NCI-H2171 (cell line): ENCODE measurements around the gene SRRD.

Experiments used
- DNase-seq: peaks from one replicate; lab custom pipeline; 2025; lab: John Stamatoyannopoulos, UW

SRRD gene

DNA sequence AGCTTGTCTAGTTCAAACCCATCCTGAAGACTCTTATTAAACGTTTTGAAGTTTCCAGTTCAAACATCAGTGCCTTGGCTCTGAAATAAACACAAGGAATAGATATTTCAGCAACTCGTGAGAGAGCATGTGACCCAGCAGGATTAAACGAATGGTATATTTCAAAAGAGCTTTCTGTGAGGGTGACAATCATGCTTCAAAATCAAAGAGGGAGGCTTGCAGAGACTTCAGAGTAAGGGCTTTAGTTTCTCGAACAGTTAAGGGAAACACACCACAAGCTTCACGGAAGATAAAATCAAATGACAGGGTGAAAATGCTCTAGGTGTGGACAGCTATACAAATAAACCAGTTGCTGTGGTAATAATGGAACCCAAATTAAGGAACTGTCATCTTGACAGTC lies 1.5 kb upstream of the SRRD start:
- DNase-seq = no peak

DNA sequence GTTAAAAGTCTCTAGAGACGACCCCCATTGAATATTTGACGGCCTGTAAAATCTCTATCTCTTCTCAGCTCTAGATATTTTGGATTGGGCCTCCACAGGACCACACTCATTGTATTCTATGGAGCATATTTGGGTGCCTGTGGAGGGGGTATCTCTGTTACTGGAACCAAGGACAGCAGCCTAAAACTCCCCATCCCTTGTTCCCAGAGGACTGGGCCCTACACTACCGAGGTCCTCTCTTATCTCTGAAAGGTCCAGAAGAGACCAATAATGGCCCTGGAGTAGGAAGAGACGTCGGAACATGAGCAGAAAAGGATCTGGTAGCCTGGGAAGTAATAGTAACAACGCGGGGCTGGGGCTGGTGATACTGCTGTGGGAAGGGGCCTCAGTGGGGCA lies 636 bp upstream of the SRRD start:
- no peak for DNase-seq

DNA sequence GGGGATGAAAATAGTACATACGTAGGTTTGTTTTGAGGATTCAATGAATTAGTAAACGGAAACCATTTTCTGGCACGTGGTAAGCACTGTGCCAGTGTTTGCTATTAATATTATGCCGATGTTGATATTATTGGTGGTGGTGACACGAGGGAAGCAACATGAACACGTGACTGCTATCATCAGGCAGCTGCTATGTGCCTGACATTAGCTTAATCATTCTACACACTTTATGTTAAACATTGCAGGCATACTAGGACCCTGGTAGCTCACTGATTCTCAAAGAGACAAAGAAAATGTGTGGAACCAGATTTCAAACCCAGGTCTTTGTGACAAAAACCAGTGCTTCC lies 656 bp downstream of the SRRD start:
- no peak for DNase-seq

DNA sequence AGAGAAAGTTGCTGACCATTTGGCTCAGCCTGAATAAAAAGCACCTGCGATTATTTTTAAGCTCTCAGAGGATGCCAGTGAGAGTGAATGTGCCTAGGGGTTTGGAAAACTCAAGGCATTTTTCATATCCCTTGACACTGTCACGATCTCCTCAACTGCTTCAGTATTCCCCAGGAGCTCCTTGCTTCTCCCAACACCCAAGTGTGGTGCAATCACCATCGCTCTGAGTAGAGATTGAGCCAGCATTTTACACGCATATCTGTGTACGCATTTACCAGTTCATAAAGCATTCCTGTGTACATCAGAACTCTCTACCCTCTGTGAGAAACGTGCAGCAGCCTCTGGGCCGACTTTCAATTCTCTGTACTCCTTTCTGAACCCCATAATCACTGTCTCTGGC lies 1.3 kb downstream of the SRRD start:
- no peak for DNase-seq

DNA sequence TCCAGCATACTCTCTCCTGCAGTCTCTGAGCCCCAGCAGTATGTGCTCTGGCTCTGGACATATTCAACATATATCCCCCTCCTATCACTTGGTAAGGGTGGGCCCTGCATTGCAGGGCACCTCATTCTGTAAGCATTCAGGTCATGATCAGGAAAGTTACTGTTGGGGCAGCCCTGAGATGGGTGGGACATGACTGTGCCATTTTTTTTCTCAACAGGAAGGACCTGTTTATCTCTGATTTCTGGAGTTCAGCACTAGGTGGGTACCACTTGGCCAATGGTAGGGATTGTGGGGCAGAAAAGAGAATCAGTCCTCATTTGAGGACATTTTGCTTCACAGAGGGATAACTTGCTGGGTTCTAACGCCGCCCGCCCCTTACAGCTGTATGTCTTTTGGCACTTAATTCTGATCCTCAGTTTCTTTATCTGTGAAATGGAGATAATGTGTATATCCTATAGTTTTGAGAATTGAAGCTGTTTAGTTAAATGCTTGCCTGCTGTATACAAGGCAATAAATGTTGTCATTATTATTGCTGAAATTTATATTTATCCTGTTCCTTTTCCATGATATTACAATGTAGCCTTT lies 2.2 kb downstream of the SRRD start:
- DNase-seq = no peak

DNA sequence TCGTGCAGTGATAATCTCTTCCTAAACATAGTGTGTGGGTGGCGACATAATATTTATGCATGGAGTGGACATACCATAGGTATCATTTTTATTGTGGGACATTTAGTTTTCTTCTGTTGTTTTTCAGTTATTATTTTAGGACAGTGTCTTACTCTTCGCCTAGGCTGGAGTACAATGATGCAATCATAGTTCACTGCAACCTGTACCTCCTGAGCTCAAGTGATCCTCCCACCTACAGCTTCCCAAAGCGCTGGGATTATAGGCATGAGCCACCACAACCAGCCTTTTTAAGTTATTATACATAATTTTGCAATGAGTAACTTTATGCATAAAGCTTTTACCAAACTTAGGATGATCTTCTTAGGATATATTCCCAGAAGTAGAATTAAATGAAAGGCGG lies 2.7 kb downstream of the SRRD start:
- no peak for DNase-seq

DNA sequence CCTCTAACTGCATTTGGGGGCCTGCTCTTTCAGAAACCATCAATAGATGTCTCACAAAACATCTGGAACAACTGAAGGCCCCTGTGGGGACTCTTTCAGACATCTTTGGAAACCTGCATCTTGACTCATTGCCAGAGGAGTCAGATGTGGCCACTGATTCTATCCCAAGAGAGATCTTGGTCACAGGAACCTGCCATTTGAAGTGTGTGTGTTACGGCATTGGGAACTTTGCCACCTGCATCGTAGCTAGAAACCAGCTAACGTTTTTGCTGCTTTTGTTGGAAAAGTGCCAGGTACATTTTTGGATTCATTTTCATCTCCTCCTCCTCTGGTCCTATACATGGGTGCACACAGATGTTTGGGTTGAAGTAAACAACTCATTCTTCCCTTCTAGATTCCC lies 4.3 kb downstream of the SRRD start:
- DNase-seq = no peak

DNA sequence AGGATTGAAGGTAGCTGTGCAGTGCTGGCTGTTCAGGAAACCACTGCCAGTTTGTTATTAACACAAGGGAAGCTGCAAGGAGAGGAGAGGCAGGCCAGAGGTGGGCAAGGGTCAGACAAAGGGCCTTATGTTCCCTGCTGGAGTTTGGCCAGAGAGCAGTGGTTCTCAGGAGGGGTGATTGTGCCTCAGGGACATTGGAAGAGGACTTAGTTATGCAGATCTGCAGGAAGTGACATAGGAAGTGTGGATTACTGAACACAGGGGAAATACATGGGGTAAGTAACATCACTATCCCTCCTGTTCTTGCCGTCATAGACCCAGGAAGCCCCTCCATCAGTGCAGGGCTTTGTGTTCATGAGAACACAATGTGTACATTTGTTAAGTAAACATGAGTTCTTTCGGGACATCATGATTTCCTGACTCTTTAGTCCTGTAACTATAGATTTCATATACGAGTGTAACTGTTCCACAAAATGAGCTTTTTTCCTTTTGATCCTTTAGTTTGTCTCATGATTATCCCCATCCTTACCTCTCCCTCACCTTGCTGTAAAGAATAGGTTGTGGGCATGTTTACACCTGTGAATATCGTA lies 5.9 kb downstream of the SRRD start:
- no peak for DNase-seq

DNA sequence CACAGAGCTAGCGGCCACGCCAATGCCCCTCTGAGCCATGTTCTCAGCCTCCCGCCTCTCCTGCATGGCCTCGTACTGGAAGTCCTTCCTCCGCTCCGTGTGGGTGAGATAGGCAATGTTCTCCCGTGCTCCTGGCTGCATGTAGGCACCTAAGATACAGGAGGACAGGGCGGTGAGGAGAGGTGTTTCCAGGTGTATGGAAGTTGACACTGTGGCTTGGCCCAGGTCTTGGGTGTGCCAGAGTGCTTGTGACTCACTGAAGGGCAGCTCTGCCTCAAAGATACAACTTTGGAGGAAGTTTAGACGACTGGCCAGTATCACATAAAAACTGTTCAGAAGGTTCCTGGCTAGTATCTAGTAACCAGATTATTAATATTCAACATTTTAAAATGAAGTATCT lies 8.5 kb downstream of the SRRD start:
- no peak for DNase-seq

DNA sequence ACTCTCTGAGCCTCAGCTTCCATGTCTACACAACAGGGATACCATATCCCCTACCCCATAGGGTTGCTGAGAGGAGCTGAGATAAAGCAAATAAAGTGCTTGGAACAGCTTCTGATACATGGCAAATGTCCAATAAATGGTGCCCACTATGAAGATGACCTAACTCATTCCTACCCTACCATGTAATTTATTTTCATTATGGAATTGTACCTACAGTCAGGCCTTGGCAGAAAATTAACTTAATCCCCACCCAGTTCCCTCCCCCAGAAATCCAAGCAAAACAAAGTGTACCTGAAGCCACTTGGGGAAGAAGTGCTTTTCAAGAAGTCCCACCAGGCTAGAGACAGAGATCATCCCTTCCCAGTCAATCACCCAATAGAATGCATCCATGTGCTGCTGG lies 10.8 kb downstream of the SRRD start:
- DNase-seq = no peak

DNA sequence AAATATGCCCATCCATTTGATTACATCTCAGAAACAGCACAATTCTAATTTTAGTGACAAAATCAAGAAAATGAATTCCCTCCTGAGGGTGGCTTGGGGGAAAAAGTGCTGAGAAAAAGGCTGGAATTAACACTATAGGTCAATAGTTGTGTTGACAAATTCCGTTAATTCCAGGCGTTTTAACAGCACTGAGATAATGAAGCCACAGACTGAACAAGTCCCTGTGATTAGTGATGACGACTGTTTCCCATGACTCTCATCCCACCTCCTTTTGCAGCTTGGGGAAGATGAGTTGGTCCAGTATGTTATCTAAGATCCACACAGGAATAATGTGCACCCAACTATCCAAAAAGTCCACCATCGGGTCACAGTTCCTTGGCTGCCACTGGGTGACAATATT lies 12.8 kb downstream of the SRRD start:
- no peak for DNase-seq

DNA sequence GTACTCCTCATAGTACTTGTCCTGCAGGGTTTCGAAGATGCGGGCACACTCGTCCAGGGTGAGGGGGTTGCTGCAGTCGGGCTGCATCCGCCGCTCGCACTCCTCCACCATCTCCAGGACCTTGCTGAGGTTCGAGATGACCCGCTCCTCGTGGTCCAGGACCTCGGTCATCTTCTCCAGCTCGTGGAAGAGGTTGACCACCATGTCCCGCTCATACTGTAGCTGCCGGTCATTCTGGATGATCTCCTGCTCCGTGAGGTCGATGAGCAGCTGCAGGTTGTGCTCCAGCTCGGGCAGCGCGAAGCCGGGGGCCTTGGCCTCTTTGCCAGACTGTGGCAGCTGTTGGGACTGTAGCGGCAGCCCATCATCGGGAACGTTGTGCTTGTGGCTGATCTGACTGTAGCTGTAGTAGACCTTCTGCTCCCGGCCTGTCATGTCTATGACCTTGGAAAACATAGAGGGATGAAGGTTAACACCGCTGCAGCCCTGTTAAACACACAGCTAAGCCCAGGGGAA lies 15.6 kb downstream of the SRRD start:
- no peak for DNase-seq

DNA sequence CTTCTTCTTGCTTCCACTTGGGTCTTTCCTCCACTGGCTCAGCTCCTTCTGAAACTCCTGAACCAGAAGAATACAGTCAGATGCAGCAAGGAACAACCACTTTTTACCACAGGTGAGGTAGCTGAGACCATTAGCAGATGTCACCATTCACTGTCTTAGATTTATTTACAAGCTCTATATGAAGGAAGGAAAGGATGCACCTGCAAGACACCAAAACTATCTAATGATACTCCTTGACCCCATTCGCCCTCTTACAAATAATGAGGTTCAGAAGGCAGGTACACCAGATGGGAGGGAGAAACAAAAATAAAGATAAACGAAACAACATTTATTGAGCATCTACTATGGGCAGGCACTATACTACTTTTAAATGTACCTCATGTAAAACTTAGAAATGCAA lies 18.3 kb downstream of the SRRD start:
- DNase-seq = no peak

DNA sequence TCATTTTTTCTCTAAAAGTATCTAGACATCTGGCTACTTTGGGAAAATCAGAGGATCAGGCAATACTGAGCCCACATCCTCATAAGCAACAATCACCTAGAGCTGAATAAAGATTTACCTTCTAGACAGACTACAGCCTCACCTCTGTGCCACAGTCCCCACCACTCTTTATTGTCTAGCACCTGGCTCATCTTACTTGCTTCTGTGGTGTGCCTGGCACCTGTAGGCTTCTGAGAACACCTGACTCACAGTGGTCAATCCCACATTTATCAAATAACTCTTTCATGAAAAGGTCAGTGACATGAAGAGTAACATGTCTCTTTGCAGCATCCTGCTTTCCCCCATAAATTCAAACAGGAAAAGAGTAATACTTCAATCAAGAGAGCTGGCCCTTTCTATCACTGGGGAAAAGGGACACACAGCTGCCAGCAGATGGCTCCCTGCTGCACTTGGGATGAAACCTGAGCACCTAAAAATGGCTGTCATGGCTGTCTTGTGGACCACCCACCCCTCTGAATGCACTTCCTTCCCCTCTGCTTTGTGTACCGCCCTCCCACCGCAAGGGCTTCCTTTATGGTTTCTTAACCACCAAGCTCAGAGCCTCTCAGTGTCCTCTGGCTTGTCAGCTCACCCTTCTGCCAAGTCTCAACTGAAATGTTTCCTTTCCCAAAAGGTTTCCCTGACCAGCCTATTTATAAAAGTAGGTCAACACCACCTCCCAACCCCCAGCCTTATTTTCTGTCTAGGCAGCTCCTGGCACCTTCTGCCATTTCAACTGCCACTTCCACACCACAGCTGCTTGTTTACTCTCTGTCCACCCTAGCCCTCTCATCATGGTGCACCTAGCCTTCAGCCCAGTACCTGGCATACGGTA lies 19.2 kb downstream of the SRRD start:
- DNase-seq = no peak

DNA sequence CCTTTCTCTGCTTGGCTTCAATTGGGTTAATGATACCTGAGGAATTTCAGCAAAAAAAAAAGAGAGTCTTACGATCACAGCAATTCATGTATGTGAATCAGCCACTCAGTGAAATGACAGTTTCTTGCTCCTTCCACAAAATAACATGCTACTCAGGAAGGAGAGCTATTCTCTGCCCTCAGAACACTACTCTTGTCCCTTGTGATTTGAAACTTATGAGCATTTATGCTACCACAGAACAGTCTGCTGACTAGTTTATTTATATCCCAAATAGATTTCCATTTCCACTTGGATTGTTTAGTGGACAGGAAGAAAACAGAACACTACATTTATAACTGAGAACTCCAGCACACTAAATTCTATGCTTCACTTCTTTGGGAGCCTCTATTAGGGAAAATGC lies 20.1 kb downstream of the SRRD start:
- no peak for DNase-seq

DNA sequence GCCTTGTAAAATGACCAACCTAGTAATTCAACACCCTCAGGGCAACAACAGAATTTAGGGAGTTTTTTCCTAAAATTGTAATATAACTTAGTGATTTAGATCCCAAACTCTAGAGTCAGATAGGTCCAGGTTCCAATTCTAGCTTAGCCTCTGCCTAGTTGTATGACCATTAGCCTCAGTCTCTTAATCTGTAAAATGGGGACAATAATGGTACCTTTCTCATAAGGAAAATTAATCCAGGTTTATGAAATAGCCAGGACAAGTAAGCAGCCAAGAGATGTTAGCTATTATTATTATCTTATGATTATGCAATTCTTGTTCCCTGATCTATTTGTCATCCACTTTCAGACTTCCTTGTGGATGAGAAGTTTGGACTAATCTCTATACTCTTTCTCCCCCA lies 24.5 kb downstream of the SRRD start:
- DNase-seq = no peak

DNA sequence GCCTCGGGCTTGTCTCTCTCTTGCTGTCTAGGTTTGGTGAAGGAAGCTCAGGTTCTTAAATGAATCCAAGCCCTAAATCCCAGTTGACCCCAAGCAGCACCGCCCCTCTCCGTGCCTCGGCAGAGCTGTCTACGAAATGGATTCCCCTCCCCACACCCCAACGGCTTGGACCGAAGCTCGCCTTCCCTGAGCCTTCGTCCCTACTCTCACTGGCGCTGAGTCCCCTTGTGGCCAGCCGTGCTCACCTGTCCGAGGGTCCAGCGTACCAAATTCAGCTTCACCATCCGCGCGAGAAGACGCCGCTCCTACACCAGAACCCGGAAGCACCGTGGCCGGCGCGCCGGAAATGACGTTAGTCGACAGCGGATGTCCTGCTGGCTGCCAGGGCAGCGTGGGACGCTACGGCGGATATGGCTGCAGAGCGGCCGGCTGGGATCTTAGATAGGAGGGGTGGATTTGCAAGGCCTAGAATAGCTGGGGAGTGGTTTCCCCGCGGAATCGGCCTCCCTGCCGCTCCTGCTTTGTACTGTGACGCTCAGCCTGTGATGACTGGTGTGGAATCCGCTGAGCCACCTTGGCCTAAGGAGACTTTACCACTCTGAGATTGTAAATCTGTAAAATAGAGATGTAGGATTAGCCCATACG lies 28.6 kb downstream of the SRRD start, which contains the start of gene TFIP11:
TFIP11 (minus strand) TSS at position 325 of the 645 bp plus-strand sequence. CDS start 2,201 bp downstream, outside the sequence.
- peak; percentile 80 for DNase-seq

DNA sequence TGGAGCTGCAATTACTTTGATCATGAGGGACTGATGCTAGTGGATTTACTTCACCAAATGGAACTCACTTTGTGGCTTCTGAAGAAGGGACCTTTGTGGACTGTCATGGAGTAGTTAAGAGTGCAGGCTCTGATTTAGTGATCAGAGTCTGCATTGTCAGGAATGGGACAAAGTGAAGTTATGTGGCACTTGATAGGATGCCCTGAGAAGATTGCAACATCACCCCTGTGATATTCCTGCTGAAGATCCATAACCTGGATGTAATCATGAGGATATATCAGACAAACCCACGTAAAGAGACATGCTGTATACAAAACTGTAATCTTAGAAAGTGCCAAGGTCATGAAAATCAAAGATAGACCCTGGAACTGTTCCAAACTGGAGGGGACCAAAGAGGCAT lies 30.2 kb downstream of the SRRD start:
- DNase-seq = no peak

DNA sequence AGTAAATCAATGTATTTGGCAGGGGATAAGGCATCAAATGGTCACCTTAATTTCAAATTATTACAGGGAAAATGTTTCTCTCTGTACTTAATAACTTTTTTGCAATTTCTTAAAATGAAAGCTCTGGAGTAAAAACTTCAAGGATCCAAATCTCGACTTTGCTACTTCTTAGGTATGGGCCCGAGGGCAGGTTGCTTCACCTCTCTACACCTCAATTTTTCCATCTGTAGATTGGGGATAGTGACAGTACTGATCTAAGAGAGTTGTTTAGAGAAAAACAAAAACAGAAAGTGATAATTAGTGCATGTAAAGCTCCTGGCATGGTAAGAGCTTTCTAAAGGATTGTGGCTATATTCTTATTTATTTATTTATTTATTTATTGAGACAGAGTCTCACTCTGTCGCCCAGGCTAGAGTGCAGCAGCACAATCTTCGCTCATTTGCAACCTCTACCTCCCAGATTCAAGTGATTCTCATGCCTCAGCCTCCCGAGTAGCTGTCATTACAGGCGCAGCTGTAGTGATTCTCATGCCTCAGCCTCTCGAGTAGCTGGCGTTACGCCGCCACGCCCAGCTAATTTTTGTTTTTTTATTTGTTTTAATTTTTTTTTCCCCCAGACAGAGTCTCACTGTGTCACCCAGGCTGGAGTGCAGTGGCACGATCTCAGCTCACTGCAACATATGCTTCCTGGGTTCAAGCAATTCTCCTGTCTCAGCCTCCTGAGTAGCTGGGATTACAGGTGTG lies 30.9 kb downstream of the SRRD start:
- no peak for DNase-seq

DNA sequence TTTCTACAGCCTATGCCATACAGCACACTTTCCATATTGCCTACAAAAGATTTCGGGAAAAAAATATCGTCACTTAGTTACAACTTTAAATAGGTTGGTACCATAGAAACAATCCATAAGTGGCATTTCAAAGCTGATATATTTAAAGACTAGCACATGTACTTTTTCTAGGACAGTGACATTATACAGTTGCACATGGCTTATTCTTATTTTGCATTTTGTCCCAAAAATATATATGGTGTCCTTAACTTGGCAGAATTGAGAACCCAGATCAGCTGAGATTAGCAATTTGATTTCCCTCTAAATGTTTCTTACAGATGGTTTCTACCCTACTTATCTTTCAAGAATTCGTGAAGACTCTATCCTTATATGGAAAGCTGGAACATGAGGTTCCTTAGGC lies 32.3 kb downstream of the SRRD start:
- no peak for DNase-seq

DNA sequence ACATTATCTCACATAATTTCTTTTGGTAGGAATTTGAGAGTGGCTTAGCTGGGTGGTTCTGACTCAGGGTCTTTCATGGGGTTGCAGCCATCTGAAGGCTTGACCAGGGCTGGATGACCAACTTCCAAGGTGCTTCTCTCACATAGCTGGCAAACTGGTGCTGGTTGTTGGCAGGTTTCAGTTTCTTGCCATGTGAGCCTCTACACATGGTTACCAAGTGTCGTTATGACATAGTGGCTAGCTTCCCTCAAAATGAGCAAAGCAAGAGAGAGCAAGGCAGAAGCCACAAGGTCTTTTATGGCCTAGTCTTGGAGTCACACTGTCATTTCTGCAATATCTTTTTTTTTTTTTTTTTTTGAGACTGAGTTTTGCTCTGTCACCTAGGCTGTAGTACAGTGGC lies 32.8 kb downstream of the SRRD start:
- no peak for DNase-seq

DNA sequence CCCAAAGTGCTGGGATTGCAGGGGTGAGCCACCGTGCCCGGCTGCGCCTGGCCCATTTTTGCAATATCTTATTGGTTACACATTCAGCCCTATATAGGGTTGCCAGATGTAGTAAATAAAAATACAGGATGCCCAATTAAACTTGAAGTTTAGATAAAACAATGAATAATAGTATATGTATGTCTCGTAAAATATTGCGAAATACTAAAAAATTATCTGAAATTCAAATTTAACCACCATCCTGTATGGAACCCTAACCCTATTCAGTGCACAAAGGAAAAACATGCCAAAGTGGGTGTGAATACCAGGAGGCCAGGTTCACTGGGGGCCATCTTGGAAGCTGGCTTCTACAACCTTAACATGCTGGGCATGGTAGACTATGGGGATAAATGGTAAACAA lies 33.8 kb downstream of the SRRD start:
- no peak for DNase-seq
